Upper lobe of right lung (tissue), 1 donor: ENCODE measurements around the gene MRPL16. TPM values are rescaled to one million over a fixed set of nuclear protein-coding genes. Genes with fewer than 3 reads are reported as not detected.
A peak's percentile ranks its signal among the peaks of the same experiment; 100 is the strongest.

Source experiments
- ATAC-seq: fragments of 200-7000 bp; cut with Tn5 transposase; one replicate; pipeline ENCODE4 v1.9.1; 2020; ENCODE audit warnings: mild to moderate bottlenecking, moderate library complexity
- DNase-seq: peaks from one replicate; pipeline ENCODE4 v3.0.0-alpha.2; 2020
- H3K27ac ChIP-seq: fragments of 200-600 bp; one replicate; pipeline ENCODE4 v1.8.0; 2022
- H3K27me3 ChIP-seq: fragments of 200-600 bp; one replicate; pipeline ENCODE4 v1.8.0; 2022; ENCODE audit warnings: mild to moderate bottlenecking
- H3K36me3 ChIP-seq: fragments of 200-600 bp; one replicate; pipeline ENCODE4 v1.8.0; 2022
- H3K4me1 ChIP-seq: fragments of 200-600 bp; one replicate; pipeline ENCODE4 v1.8.0; 2022
- H3K4me3 ChIP-seq: fragments of 200-600 bp; one replicate; pipeline ENCODE4 v1.8.0; 2022; ENCODE audit warnings: mild to moderate bottlenecking
- H3K9me3 ChIP-seq: fragments of 200-600 bp; one replicate; pipeline ENCODE4 v1.8.0; 2022
- intact Hi-C: fragments of 100-400 bp; cut with DNase I; formaldehyde crosslinking; loops from one replicate; pipeline ENCODE4 v1.11.0; 2022
- total RNA-seq: library from RNA; stranded (reverse); fragmentation: NEBNext Ultra II Directional; extraction: Animal tissue kit (Norgen Biotek cat#: 25700); gene quantifications from one replicate; pipeline ENCODE4 v1.2.1, GENCODE V29; 2021
- TF ChIP-seq, protein P1 (sequence below): fragments of 200-600 bp; IDR thresholded peaks from one replicate; pipeline ENCODE4 v1.8.0; 2022; ENCODE audit warnings: antibody characterized with exemption
- donor health status: DM: no; HTN: yes; CAD: no; lungs with severe emphysema.

Gene MRPL16
- total RNA-seq, 1 donor from 2014 or later: 30.1 TPM

- ATAC-seq: no peak
- no peak overlapping the region for H3K4me3 ChIP-seq
- intact Hi-C loops: no loop called here
- H3K27ac ChIP-seq: peak overlapping the region; percentile 32
- H3K9me3 ChIP-seq: no peaks in the 10 kb centered on the region
- TF ChIP-seq, protein P1, sequence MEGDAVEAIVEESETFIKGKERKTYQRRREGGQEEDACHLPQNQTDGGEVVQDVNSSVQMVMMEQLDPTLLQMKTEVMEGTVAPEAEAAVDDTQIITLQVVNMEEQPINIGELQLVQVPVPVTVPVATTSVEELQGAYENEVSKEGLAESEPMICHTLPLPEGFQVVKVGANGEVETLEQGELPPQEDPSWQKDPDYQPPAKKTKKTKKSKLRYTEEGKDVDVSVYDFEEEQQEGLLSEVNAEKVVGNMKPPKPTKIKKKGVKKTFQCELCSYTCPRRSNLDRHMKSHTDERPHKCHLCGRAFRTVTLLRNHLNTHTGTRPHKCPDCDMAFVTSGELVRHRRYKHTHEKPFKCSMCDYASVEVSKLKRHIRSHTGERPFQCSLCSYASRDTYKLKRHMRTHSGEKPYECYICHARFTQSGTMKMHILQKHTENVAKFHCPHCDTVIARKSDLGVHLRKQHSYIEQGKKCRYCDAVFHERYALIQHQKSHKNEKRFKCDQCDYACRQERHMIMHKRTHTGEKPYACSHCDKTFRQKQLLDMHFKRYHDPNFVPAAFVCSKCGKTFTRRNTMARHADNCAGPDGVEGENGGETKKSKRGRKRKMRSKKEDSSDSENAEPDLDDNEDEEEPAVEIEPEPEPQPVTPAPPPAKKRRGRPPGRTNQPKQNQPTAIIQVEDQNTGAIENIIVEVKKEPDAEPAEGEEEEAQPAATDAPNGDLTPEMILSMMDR: no peak
- no peak for DNase-seq
- H3K27me3 ChIP-seq: no peaks in the 10 kb centered on the region
- H3K36me3 ChIP-seq: no peaks in the 10 kb centered on the region
- peaks cover 45% of the 10 kb centered on the region for H3K4me1 ChIP-seq
Observed at GRCh38 chr11:59761993-59762392, 48.6 kb downstream of the MRPL16 start.

- H3K9me3 ChIP-seq: no peaks in the 10 kb centered on the region
- ATAC-seq (no peak), DNase-seq (no peak)
- H3K27ac ChIP-seq: no peak overlapping the region
- TF ChIP-seq, protein P1: no peak
- no peak overlapping the region for H3K4me3 ChIP-seq
- no peaks in the 10 kb centered on the region for H3K36me3 ChIP-seq
- intact Hi-C loops: no loop called here
- H3K27me3 ChIP-seq: no peaks in the 10 kb centered on the region
- H3K4me1 ChIP-seq: peaks cover 48% of the 10 kb centered on the region
Observed at GRCh38 chr11:59760771-59761170, 49.8 kb downstream of the MRPL16 start.

DNA sequence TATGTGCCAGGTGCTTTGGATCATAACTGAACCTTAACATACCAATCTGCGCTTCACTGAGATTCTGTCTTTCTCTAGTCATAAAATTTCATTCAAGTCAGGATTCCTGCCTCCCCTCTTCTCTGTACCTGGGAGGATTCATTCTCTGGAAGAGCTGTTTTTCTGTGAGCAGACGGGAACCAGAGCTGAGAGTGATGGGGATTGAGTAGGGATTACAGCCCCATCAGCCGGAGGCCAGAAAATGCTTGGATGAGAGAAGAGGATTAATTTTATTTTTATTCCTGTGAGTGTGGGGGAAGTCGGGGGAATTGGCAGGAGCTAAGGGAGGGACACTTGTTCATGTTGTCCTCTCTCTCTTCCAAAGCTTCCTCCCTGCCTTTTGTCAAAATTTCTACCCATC, 50.7 kb downstream of the MRPL16 start:
- Histone ChIP-seq H3K27ac (no peak overlapping the region), H3K27me3 (no peaks in the 10 kb centered on the region), H3K9me3 (no peaks in the 10 kb centered on the region), H3K4me1 (peaks cover 39% of the 10 kb centered on the region), H3K4me3 (no peak overlapping the region), H3K36me3 (no peaks in the 10 kb centered on the region)
- no peak for DNase-seq
- intact Hi-C loops: no loop called here
- TF ChIP-seq, protein P1: no peak
- ATAC-seq: no peak

DNA sequence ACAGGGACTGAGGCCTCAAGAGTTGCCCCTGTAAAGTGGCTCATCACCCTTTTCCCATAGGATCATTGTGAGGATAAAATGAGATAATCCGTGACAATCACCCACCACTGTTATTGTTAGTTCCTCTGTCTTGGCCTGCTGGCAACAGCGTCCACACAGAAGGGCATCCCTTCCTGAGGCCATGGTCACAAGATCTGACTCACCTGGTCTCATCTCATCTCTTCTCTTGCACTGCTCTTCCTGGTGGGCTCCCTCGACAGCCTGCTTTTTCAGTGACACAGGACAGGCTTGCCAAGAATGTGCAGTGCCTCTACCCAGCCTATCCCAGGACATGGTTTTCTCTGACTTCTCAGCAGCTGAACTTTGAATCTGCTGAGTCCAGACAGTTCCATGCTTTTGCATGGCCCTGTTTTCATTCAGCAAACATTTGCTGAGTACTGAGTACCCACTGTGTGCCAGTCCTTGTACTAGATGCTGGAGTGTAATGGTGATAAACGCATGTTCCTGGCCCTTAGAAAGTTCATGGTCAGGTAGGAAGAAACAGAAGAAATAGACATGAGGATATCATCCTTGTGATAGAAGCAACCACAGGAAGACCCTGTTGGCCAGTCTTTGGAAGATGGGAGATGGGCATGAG, 52.1 kb downstream of the MRPL16 start:
- H3K27ac ChIP-seq: no peak overlapping the region
- H3K27me3 ChIP-seq: no peaks in the 10 kb centered on the region
- intact Hi-C loops: no loop called here
- no peak for ATAC-seq
- no peak for DNase-seq
- no peaks in the 10 kb centered on the region for H3K36me3 ChIP-seq
- H3K4me1 ChIP-seq: peaks cover 33% of the 10 kb centered on the region
- H3K4me3 ChIP-seq: no peak overlapping the region
- TF ChIP-seq, protein P1: no peak
- no peaks in the 10 kb centered on the region for H3K9me3 ChIP-seq

DNA sequence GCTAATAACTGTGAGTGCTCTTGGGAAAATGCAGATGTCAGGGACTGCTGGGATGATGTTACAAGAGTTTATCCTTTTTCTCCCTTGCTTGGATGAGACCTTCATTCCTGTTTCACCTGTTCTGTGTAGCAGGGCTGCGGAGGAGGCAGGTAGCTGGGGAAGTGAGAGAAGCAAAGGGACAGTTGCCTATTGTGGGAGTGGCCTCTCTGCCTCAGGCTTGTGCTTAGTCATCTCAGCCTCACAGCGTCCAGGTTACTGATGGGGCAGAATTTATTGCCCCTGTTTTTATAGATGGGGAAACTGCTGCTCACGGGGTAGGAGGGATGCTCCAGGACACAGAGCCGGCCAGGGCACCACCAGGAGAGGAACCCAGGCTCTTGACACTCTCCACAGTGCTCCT, 53.7 kb downstream of the MRPL16 start:
- TF ChIP-seq, protein P1: no peak
- Histone ChIP-seq H3K27ac (peak overlapping the region; percentile 95), H3K9me3 (no peaks in the 10 kb centered on the region), H3K36me3 (no peaks in the 10 kb centered on the region), H3K27me3 (no peaks in the 10 kb centered on the region), H3K4me3 (peak overlapping the region; percentile 95), H3K4me1 (peaks cover 23% of the 10 kb centered on the region)
- intact Hi-C loops: no loop called here
- no peak for DNase-seq
- peak; percentile 25 for ATAC-seq

GRCh38 chr11:59756558-59756840, 54.1 kb downstream of the MRPL16 start:
- no peak for ATAC-seq
- TF ChIP-seq, protein P1: no peak
- no peaks in the 10 kb centered on the region for H3K9me3 ChIP-seq
- peak overlapping the region; percentile 95 for H3K27ac ChIP-seq
- no peaks in the 10 kb centered on the region for H3K27me3 ChIP-seq
- intact Hi-C loops: no loop called here
- peak overlapping the region; percentile 95 for H3K4me3 ChIP-seq
- no peaks in the 10 kb centered on the region for H3K36me3 ChIP-seq
- H3K4me1 ChIP-seq: peaks cover 20% of the 10 kb centered on the region
- DNase-seq: no peak
